ENCODE results near the gene TMED5.

- TF ChIP-seq CTCF (IDR thresholded peaks at IDR 0.05) (no peak), POLR2A (IDR thresholded peaks at IDR 0.05) (no peak)
Measured at GRCh38 chr1:93150729-93151128, 29.5 kb downstream of the TMED5 start.

All from tibial nerve (tissue), 3 donors.